22Rv1 (cell line): ENCODE measurements around the gene CELF2.

Experiments
- CTCF ChIP-seq: fragments of 450-650 bp; IDR thresholded peaks from 2 replicates; pipeline ENCODE4 v1.5.1; 2017; ENCODE audit warnings: mild to moderate bottlenecking
- ZFX ChIP-seq: fragments of 450-650 bp; IDR thresholded peaks from 2 replicates; pipeline ENCODE4 v1.6.1; 2017; ENCODE audit warnings: antibody characterized with exemption, borderline replicate concordance

- TF ChIP-seq CTCF: no peak
- TF ChIP-seq ZFX: no peak
These were observed 17.8 kb downstream of the CELF2 start for GRCh38 chr10:11035301-11035991.
